Stimulated activated CD4-positive, alpha-beta T cell treated with anti-CD3 and anti-CD28 coated beads, Interleukin-15, amount 100 ng/mL, for 48 hours (primary cell): ENCODE data around the gene SLCO2B1.

Source experiments
- DNase-seq, 2 donors: peaks; one replicate each; pipeline ENCODE4 v3.0.0-alpha.2; 2020; ENCODE audit warnings: low read depth in 2 of 2

Gene SLCO2B1

DNA sequence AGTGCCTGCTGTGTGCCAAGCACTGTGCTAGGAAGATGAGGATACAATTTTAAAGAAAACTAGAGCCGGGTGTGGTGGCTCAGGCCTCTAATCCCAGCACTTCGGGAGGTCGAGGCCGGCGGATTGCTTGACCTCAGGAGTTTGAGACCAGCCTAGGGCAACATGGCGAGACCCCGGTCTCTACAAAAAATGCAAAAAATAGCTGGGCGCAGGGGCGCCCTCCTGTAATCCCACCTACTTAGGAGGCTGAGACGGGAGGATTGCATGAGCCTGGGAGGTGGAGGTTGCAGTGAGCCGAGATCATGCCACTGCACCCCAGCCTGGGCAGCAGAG, 98.0 kb downstream of the SLCO2B1 start:
- DNase-seq: no peak

DNA sequence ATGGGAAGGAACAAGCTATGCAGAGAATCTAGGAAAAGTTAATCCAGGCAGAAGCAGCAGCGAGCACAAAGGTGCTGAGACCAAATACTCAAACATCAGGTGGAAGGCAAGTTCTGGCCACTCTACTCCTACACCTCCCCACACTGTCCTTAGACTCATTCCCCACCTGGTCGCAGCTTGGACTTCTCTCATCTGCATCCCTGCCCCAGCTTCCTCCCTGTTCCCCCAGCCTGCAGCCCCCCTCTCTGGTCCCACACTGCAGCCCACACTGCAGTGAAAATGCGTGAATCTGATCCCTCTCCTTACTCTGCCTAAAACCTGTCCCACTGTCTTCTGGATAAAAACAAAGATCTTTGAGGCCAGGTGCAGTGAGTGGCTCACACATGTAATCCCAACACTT, 98.8 kb downstream of the SLCO2B1 start:
- DNase-seq: no peak

DNA sequence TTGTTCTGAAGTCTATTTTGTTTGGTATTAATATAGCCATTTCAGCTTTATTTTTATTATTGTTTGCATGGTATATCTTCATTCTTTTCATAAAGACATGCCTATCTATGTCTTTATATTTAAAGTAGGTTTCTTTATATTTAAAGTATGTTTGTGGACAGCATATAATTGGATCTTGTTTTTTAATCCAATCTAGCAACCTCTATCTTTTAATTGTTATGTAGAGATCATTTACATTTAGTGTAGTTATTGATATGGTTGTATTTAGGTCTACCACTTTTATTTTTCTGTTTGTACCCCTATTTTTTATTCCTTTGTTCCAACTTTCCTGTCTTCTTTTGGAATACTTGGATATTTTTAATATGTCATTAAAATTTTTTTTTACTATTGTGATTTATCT, 103.4 kb downstream of the SLCO2B1 start:
- DNase-seq: no peak
